Vagina (tissue), 2 donors: Measurements from ENCODE around the gene ITGAX.

Experiments used
- POLR2A ChIP-seq, 2 donors: fragments of 450-650 bp; IDR thresholded peaks; one replicate each; pipeline ENCODE4 v1.6.1; 2017; ENCODE audit warnings: antibody characterized with exemption in 2 of 2, mild to moderate bottlenecking in 2 of 2, moderate library complexity in 2 of 2
- POLR2AphosphoS5 ChIP-seq, 2 donors: sonication (generic); formaldehyde crosslinking; IDR thresholded peaks; one replicate each; pipeline ENCODE4 v1.9.0; 2017; ENCODE audit warnings: antibody characterized with exemption in 2 of 2, mild to moderate bottlenecking in 2 of 2, low read depth in 1 of 2; ENCODE audit not compliant: insufficient read depth in 1 of 2
- TF ChIP-seq, protein P1 (sequence below), 3 experiments: fragments of 450-650 bp in 2 of 3; fragments of 200-600 bp in 1 of 3; sonication (generic) in 1 of 3; IDR thresholded peaks; one replicate each; pipeline ENCODE4 v1.5.1; 2017 to 2019; ENCODE audit warnings: antibody characterized with exemption in 3 of 3, mild to moderate bottlenecking in 2 of 3, moderate library complexity in 2 of 3

DNA sequence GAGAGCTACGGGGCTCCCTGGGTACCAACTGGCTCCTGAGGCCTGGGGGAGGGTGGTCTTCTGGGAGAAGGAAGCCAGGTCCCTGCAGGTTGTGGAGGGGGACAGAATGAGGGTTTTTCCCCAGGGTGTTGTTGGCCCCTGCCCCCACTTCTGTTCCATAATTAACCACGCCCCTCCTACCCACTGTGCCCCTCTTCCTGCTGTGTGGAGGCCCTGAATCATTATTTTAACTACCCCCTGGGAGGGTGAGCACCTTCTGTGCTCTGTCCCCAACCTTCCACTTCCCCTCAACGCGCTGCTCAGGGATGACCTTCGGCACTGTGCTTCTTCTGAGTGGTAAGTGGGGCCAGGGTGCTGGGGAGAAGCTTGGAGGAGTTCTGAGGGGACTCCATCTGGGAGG lies 38.1 kb downstream of the ITGAX start, which contains the start of gene ITGAD:
- TF ChIP-seq, protein P1, sequence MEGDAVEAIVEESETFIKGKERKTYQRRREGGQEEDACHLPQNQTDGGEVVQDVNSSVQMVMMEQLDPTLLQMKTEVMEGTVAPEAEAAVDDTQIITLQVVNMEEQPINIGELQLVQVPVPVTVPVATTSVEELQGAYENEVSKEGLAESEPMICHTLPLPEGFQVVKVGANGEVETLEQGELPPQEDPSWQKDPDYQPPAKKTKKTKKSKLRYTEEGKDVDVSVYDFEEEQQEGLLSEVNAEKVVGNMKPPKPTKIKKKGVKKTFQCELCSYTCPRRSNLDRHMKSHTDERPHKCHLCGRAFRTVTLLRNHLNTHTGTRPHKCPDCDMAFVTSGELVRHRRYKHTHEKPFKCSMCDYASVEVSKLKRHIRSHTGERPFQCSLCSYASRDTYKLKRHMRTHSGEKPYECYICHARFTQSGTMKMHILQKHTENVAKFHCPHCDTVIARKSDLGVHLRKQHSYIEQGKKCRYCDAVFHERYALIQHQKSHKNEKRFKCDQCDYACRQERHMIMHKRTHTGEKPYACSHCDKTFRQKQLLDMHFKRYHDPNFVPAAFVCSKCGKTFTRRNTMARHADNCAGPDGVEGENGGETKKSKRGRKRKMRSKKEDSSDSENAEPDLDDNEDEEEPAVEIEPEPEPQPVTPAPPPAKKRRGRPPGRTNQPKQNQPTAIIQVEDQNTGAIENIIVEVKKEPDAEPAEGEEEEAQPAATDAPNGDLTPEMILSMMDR (IDR thresholded peaks at IDR 0.05) = no peak
- TF ChIP-seq POLR2AphosphoS5 (IDR thresholded peaks at IDR 0.05; ENCODE audit: insufficient read depth in 1 of 2, low read depth in 1 of 2) = no peak
- no peak for TF ChIP-seq POLR2A (IDR thresholded peaks at IDR 0.05)
